H9 (cell line): ENCODE measurements around the gene SEMA5A. TPM values are rescaled to one million over a fixed set of nuclear protein-coding genes. Genes with fewer than 3 reads are reported as not detected.

ENCODE experiments used
- DNase-seq: peaks from one replicate; pipeline ENCODE4 v3.0.0-alpha.2; 2017
- H2AFZ ChIP-seq: one replicate; pipeline ENCODE4 v1.6.1; 2013; ENCODE audit warnings: mild to moderate bottlenecking, low read length, control low read depth, moderate library complexity
- H2AK5ac ChIP-seq: 2 replicates; pipeline ENCODE4 v1.6.1; 2013; ENCODE audit warnings: low read length, control low read depth, mixed read lengths; ENCODE audit not compliant: insufficient read length
- H2BK120ac ChIP-seq: one replicate; pipeline ENCODE4 v1.6.1; 2013; ENCODE audit warnings: low read depth, mild to moderate bottlenecking, low read length, control low read depth, inconsistent platforms; ENCODE audit not compliant: poor library complexity, severe bottlenecking
- H2BK12ac ChIP-seq: 2 replicates; pipeline ENCODE4 v1.6.1; 2013; ENCODE audit warnings: low read length, control low read depth, mixed read lengths, low read depth; ENCODE audit not compliant: insufficient read length
- H2BK15ac ChIP-seq: 2 replicates; pipeline ENCODE4 v1.6.1; 2013; ENCODE audit warnings: low read depth, low read length, control low read depth
- H2BK20ac ChIP-seq: one replicate; pipeline ENCODE4 v1.6.1; 2013; ENCODE audit warnings: low read depth, mild to moderate bottlenecking, low read length, control low read depth, inconsistent platforms; ENCODE audit not compliant: poor library complexity, severe bottlenecking
- H2BK5ac ChIP-seq: 2 replicates; pipeline ENCODE4 v1.6.1; 2013; ENCODE audit warnings: low read length, control low read depth, mixed read lengths; ENCODE audit not compliant: insufficient read length
- H3K14ac ChIP-seq: 2 replicates; pipeline ENCODE4 v1.6.1; 2013; ENCODE audit warnings: low read length, control low read depth; ENCODE audit not compliant: insufficient read depth
- H3K18ac ChIP-seq: 2 replicates; pipeline ENCODE4 v1.6.1; 2013; ENCODE audit warnings: low read depth, mild to moderate bottlenecking, mixed read lengths, low read length, control low read depth; ENCODE audit not compliant: insufficient read length
- H3K23ac ChIP-seq: 2 replicates; pipeline ENCODE4 v1.6.1; 2013; ENCODE audit warnings: low read length, control low read depth, mixed read lengths, low read depth; ENCODE audit not compliant: insufficient read length
- H3K23me2 ChIP-seq: 2 replicates; pipeline ENCODE4 v1.6.1; 2013; ENCODE audit warnings: low read depth, mild to moderate bottlenecking, mixed read lengths, low read length, control low read depth; ENCODE audit not compliant: insufficient read length, poor library complexity, severe bottlenecking
- H3K27ac ChIP-seq: 2 replicates; pipeline ENCODE4 v1.5.1; 2013; ENCODE audit warnings: low read length, control low read depth, mixed read lengths, low read depth; ENCODE audit not compliant: insufficient read length
- H3K27me3 ChIP-seq: 2 replicates; pipeline ENCODE4 v1.6.1; 2013; ENCODE audit warnings: low read length, control low read depth, inconsistent platforms; ENCODE audit not compliant: insufficient read depth
- H3K4ac ChIP-seq: 2 replicates; pipeline ENCODE4 v1.6.1; 2013; ENCODE audit warnings: low read depth, mild to moderate bottlenecking, control low read depth, inconsistent platforms, low read length, moderate library complexity
- H3K4me1 ChIP-seq: 2 replicates; pipeline ENCODE4 v1.6.1; 2013; ENCODE audit warnings: low read length, control low read depth, inconsistent platforms; ENCODE audit not compliant: insufficient read depth
- H3K4me2 ChIP-seq: 2 replicates; pipeline ENCODE4 v1.6.1; 2013; ENCODE audit warnings: low read length, control low read depth, mixed read lengths; ENCODE audit not compliant: insufficient read length, insufficient read depth
- H3K56ac ChIP-seq: 2 replicates; pipeline ENCODE4 v1.6.1; 2013; ENCODE audit warnings: low read depth, mild to moderate bottlenecking, mixed read lengths, low read length, control low read depth; ENCODE audit not compliant: insufficient read length
- H3K79me1 ChIP-seq: 2 replicates; pipeline ENCODE4 v1.6.1; 2013; ENCODE audit warnings: low read depth, mild to moderate bottlenecking, moderate library complexity, low read length, control low read depth, inconsistent platforms; ENCODE audit not compliant: insufficient read depth, poor library complexity, severe bottlenecking
- H3K79me2 ChIP-seq: 2 replicates; pipeline ENCODE4 v1.6.1; 2013; ENCODE audit warnings: low read length, control low read depth, inconsistent platforms; ENCODE audit not compliant: insufficient read depth
- H3K9ac ChIP-seq: 2 replicates; pipeline ENCODE4 v1.6.1; 2013; ENCODE audit warnings: low read length, control low read depth, mixed read lengths; ENCODE audit not compliant: insufficient read length; ENCODE audit errors: extremely low read depth
- H3K9me3 ChIP-seq: one replicate; pipeline ENCODE4 v1.6.1; 2013; ENCODE audit warnings: low read depth, low read length, inconsistent platforms; ENCODE audit not compliant: control insufficient read depth
- H3T11ph ChIP-seq: one replicate; pipeline ENCODE4 v1.6.1; 2013; ENCODE audit warnings: mild to moderate bottlenecking, low read length, control low read depth, inconsistent platforms
- H4K20me1 ChIP-seq: one replicate; pipeline ENCODE4 v1.6.1; 2013; ENCODE audit not compliant: control insufficient read depth, insufficient read length, insufficient read depth
- H4K5ac ChIP-seq: 2 replicates; pipeline ENCODE4 v1.6.1; 2013; ENCODE audit warnings: low read depth, mild to moderate bottlenecking, mixed read lengths, low read length, control low read depth; ENCODE audit not compliant: insufficient read length
- H4K8ac ChIP-seq: replicated peaks from 2 replicates; pipeline ENCODE4 v1.6.1; 2013; ENCODE audit warnings: low read length, control low read depth, mixed read lengths, low read depth; ENCODE audit not compliant: insufficient read length
- H4K91ac ChIP-seq: 2 replicates; pipeline ENCODE4 v1.6.1; 2013; ENCODE audit warnings: low read depth, mild to moderate bottlenecking, moderate library complexity, mixed read lengths, low read length, control low read depth; ENCODE audit not compliant: insufficient read length
- H3K27ac Mint-ChIP-seq, 3 experiments: 2 replicates in 2 of 3; 3 replicates in 1 of 3; pipeline ENCODE4 v1.8.0; 2020 to 2021; ENCODE audit warnings: mixed read lengths in 3 of 3, mild to moderate bottlenecking in 1 of 3, moderate library complexity in 1 of 3
- H3K27me3 Mint-ChIP-seq: 2 replicates; pipeline ENCODE4 v1.8.0; 2021; ENCODE audit warnings: low read depth, mild to moderate bottlenecking, moderate library complexity, mixed read lengths
- H3K36me3 Mint-ChIP-seq, 3 experiments: 2 replicates in 2 of 3; 3 replicates in 1 of 3; pipeline ENCODE4 v1.8.0; 2020 to 2021; ENCODE audit warnings: low read depth in 3 of 3, mixed read lengths in 3 of 3; ENCODE audit not compliant: insufficient read depth in 1 of 3
- H3K4me1 Mint-ChIP-seq, 2 experiments: 2 replicates each; pipeline ENCODE4 v1.8.0; 2020; ENCODE audit warnings: mixed read lengths in 2 of 2
- H3K4me3 Mint-ChIP-seq, 2 experiments: 2 replicates in 1 of 2; 3 replicates in 1 of 2; pipeline ENCODE4 v1.8.0; 2020 to 2021; ENCODE audit warnings: mild to moderate bottlenecking in 2 of 2, mixed read lengths in 2 of 2, moderate library complexity in 1 of 2
- H3K9me3 Mint-ChIP-seq, 2 experiments: 2 replicates in 1 of 2; 3 replicates in 1 of 2; pipeline ENCODE4 v1.8.0; 2020; ENCODE audit warnings: mild to moderate bottlenecking in 2 of 2, mixed read lengths in 2 of 2, moderate library complexity in 1 of 2
- WGBS: extraction: QIAGEN DNeasy Blood & Tissue Kit; methylation state at CpG from one replicate; pipeline ENCODE4 v1.1.7; 2013; ENCODE audit warnings: missing lambda C conversion rate, low lambda C conversion rate, mixed read lengths; ENCODE audit not compliant: insufficient read length; ENCODE audit errors: extremely low coverage; 5-methylcytosine and 5-hydroxymethylcytosine counted together
- total RNA-seq: library from RNA; stranded (reverse); gene quantifications from 2 replicates; pipeline ENCODE4 v1.2.1, GENCODE V29; 2021
- TF ChIP-seq, protein P1 (sequence below): fragments of 200-600 bp; sonication (generic); conservative IDR thresholded peaks from 3 replicates; pipeline ENCODE4 v1.8.0; 2021; ENCODE audit warnings: antibody characterized with exemption, mild to moderate bottlenecking

The SEMA5A gene
- total RNA-seq, 1 experiment from 2014 or later: 4.3 TPM

DNA sequence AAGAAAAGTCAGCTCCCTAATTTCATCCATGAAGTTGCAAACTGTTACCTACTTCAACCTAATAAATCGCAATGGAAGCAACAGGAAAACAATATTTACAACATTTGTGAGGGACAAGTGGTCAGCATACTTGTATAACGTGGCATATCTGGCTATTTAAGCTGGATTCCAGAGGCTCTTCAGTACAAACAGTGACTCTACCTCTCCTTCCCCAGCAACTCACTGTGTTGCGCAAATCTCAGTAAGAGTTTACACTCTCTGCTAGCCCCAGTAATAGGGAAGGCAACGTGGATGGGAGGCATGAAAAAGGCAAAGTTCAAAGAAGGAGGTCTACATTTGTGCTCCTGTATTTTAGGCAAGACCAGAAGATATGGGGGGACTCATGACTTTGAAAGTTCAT is 18.9 kb upstream of the SEMA5A start:
- no peak overlapping the region for H3K27ac ChIP-seq
- H3K14ac ChIP-seq: no peak overlapping the region
- no peak for DNase-seq
- no peak overlapping the region for H3K23ac ChIP-seq
- H2BK20ac ChIP-seq: no peak overlapping the region
- no peaks in the 10 kb centered on the region for H3K27me3 ChIP-seq
- H2BK5ac ChIP-seq: no peak overlapping the region
- no peaks in the 10 kb centered on the region for H3K79me1 ChIP-seq
- H4K20me1 ChIP-seq: no peaks in the 10 kb centered on the region
- no peaks in the 10 kb centered on the region for H3K23me2 ChIP-seq
- Mint-ChIP-seq H3K4me1 (peaks cover 9 to 12% of the 10 kb centered on the region in 2 experiments; a peak in 3 of 4 replicates), H3K4me3 (no peak overlapping the region), H3K27me3 (no peaks in the 10 kb centered on the region), H3K27ac (no peak overlapping the region), H3K9me3 (no peaks in the 10 kb centered on the region), H3K36me3 (no peaks in the 10 kb centered on the region)
- no CpG with 5 or more reads among the region's 4 CpGs for WGBS
- no peak overlapping the region for H2BK15ac ChIP-seq
- H3K79me2 ChIP-seq: no peaks in the 10 kb centered on the region
- no peak overlapping the region for H3K4me2 ChIP-seq
- no peak overlapping the region for H2AK5ac ChIP-seq
- H3K9ac ChIP-seq: no peak overlapping the region
- H3T11ph ChIP-seq: no peak overlapping the region
- H4K8ac ChIP-seq: no peak overlapping the region
- H3K4ac ChIP-seq: no peak overlapping the region
- no peak overlapping the region for H3K18ac ChIP-seq
- H2BK120ac ChIP-seq: no peak overlapping the region
- no peak overlapping the region for H2BK12ac ChIP-seq
- H2AFZ ChIP-seq: no peak overlapping the region
- H3K4me1 ChIP-seq: no peaks in the 10 kb centered on the region
- H4K5ac ChIP-seq: no peak overlapping the region
- TF ChIP-seq, protein P1, sequence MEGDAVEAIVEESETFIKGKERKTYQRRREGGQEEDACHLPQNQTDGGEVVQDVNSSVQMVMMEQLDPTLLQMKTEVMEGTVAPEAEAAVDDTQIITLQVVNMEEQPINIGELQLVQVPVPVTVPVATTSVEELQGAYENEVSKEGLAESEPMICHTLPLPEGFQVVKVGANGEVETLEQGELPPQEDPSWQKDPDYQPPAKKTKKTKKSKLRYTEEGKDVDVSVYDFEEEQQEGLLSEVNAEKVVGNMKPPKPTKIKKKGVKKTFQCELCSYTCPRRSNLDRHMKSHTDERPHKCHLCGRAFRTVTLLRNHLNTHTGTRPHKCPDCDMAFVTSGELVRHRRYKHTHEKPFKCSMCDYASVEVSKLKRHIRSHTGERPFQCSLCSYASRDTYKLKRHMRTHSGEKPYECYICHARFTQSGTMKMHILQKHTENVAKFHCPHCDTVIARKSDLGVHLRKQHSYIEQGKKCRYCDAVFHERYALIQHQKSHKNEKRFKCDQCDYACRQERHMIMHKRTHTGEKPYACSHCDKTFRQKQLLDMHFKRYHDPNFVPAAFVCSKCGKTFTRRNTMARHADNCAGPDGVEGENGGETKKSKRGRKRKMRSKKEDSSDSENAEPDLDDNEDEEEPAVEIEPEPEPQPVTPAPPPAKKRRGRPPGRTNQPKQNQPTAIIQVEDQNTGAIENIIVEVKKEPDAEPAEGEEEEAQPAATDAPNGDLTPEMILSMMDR: no peak
- no peak overlapping the region for H3K56ac ChIP-seq
- H3K9me3 ChIP-seq: no peaks in the 10 kb centered on the region
- H4K91ac ChIP-seq: no peak overlapping the region
